Spleen (tissue), 7 donors: ENCODE measurements around the gene GPC3.

Source experiments
- POLR2A ChIP-seq, 3 donors: fragments of 450-650 bp; IDR thresholded peaks; one replicate each; pipeline ENCODE4 v1.5.1; 2017; ENCODE audit warnings: antibody characterized with exemption in 3 of 3, mild to moderate bottlenecking in 1 of 3
- POLR2AphosphoS5 ChIP-seq, 3 donors: sonication (generic); formaldehyde crosslinking; IDR thresholded peaks; one replicate each; pipeline ENCODE4 v1.5.1; 2017; ENCODE audit warnings: antibody characterized with exemption in 3 of 3
- TF ChIP-seq, protein P1 (sequence below), 11 experiments: fragments of 200-600 bp in 7 of 11; fragments of 450-650 bp in 4 of 11; sonication (generic) in 4 of 11; IDR thresholded peaks in 8 of 11; conservative IDR thresholded peaks in 3 of 11; 1 replicate in 7 of 11; 2 replicates in 4 of 11; pipeline versions ENCODE4 v1.4.0 to v1.8.0; 2016 to 2021; ENCODE audit warnings: antibody characterized with exemption in 11 of 11, inconsistent platforms in 4 of 11, mild to moderate bottlenecking in 1 of 11
- donor health status: DM: no; HTN: no; CAD: no; lungs with moderate emphysema.
- donor health status: DM: no; HTN: no; CAD: no.
- donor health status: DM: no; HTN: no; CAD: no.

DNA sequence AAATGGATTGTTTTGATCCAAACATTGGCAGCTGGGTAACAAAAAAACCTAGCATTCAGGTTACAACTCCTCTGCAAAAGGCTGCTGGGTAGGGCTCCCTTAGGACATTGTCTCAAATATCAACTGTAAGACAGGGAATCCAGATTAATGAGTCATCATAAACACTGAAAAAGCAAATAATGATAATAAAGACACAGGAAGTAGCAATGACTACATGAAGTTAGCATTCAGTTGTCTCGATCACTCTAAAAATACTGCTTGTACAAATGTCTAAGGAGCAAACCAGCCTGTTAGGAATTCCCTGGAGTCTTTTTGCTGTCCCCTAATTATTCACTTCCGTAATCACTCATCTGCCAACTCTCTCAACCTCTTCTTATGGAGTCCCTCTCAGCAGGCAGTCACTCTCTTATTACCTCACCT, 259.2 kb downstream of the GPC3 start:
- TF ChIP-seq, protein P1, sequence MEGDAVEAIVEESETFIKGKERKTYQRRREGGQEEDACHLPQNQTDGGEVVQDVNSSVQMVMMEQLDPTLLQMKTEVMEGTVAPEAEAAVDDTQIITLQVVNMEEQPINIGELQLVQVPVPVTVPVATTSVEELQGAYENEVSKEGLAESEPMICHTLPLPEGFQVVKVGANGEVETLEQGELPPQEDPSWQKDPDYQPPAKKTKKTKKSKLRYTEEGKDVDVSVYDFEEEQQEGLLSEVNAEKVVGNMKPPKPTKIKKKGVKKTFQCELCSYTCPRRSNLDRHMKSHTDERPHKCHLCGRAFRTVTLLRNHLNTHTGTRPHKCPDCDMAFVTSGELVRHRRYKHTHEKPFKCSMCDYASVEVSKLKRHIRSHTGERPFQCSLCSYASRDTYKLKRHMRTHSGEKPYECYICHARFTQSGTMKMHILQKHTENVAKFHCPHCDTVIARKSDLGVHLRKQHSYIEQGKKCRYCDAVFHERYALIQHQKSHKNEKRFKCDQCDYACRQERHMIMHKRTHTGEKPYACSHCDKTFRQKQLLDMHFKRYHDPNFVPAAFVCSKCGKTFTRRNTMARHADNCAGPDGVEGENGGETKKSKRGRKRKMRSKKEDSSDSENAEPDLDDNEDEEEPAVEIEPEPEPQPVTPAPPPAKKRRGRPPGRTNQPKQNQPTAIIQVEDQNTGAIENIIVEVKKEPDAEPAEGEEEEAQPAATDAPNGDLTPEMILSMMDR (IDR thresholded peaks at IDR 0.05 in 8 of 11, conservative IDR thresholded peaks at IDR 0.05 in 3 of 11), result no peak
- TF ChIP-seq POLR2A (IDR thresholded peaks at IDR 0.05) (no peak), POLR2AphosphoS5 (IDR thresholded peaks at IDR 0.05) (no peak)
